HG03565 (cell line): ENCODE data around the gene ATP13A3.

ENCODE experiments used
- ATAC-seq: cut with Tn5 transposase; IDR thresholded peaks from one replicate; pipeline ENCODE4 v1.9.1; 2021; ENCODE audit warnings: mild to moderate bottlenecking, moderate library complexity; ENCODE audit not compliant: unreplicated experiment

The ATP13A3 gene

GRCh38 chr3:194396539-194396858 lies 90.3 kb downstream of the ATP13A3 start:
- no peak for ATAC-seq

DNA sequence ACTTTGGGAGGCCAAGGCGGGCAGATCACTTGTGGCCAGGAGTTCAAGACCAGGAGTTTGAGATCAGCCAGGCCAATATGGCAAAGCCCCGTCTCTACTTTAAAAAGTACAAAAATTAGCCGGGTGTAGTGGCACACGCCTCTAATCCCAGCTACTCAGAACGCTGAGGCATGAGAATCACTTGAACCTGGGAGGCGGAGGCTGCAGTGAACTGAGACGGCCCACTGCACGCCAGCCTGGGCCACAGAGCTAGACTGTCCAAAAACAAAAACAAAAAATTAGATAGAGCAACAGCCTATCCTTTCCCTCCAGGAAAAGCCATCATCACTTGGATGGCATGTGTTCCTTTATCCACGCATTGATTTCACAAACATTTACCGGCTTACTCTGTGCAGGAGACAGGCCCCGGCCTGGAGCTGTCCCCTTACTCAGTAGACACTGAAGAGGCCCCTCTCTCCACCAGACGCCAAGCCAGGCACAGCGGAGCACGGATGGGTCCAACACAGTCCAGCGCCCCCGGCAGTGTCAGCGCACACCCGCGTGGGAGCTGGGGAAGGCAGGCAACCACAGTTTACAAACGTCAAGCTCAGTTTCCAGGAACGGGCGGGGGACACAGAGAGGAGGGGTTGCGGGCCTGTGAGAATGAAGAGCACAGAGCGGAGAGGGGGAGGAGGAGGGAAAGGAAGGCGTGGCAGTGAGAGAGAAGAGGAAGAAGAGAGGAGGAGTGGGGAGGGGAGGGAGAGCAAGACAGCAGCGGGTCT lies 90.8 kb downstream of the ATP13A3 start:
- no peak for ATAC-seq

GRCh38 chr3:194395212-194395611 lies 91.6 kb downstream of the ATP13A3 start:
- no peak for ATAC-seq

GRCh38 chr3:194392576-194392975 lies 94.2 kb downstream of the ATP13A3 start:
- no peak for ATAC-seq

DNA sequence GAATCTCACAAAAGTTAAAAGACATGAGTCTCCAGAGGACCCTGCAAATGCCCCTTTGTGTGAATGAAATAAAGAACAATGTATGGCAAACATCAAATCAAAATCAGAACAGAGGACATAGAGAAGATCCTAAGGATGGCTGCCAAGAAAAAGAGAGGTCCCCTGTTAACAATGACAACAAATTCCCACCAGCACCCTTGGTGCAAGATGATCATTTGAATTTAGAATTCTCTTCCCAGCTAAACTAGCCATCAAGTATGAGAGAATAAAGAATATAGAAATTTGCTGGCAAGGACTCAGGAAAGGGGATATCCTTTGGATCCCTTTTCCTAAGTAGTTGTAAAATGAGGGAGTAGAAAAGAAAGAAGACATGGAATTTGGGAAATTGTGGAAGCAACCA lies 96.0 kb downstream of the ATP13A3 start:
- no peak for ATAC-seq

DNA sequence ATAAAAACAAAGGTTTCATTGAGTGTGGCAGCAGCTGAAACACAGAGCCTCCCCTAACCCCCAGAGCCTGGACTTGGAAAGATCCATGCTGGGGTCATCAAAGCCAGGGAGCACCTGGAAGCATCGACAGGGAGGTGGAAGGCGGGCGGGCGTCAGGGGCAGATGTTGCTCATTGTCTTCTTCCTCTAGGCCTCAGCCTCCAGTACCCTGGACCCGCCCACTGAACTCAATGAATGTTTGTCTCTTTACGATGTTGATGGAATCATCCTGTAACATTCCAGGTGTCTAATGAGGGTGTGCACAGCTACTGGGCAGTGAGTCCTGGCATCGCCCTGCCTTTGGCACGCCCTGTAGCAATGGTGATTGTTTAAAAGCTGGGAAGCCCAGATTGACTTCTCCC lies 97.5 kb downstream of the ATP13A3 start:
- ATAC-seq: no peak

- ATAC-seq: no peak
Measured at GRCh38 chr3:194387926-194388418, 98.8 kb downstream of the ATP13A3 start.

- no peak for ATAC-seq
Measured at GRCh38 chr3:194387276-194387675, 99.5 kb downstream of the ATP13A3 start.

DNA sequence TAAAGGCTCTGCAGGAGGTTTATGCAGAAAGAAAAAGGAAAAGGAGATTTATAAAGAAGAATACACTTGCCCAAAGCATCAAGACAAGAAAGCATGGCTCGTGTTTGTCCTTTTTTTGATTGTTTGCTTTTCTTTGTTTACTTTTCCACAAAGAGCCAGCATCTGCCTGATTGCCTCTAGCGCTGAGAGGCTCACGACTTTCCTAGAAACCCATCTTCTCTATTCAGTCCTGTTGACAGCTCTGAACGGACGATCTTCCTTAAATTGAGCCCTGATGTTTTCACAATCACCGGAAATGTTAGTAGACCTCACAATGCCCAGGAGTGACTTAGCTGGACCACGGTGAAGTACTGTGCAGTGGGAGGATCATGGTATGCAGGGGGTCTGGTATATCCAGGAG lies 100.2 kb downstream of the ATP13A3 start:
- ATAC-seq: no peak

GRCh38 chr3:194386066-194386465 lies 100.7 kb downstream of the ATP13A3 start:
- ATAC-seq: no peak

- ATAC-seq: no peak
Measured at GRCh38 chr3:194384569-194385001, 102.2 kb downstream of the ATP13A3 start.

DNA sequence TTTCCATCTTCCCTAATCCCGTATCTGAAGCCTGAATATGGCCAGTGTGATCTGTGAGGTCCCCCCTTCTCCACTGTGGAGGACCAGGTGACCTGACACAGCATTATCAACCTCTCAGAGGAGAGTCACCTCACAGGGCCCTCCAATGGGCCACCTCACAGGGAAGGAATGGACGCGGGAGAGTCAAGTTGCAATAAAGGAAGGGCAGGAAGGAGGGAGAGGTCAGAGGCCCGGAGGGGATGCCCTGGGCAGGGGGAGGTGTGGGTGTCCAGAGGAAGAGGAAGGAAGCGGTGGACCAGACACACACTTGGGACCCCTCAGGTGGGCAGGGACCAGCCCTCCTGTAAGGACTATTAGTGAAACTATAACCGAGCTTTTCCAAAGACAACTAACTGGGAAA lies 102.6 kb downstream of the ATP13A3 start:
- no peak for ATAC-seq

GRCh38 chr3:194383276-194383940 lies 103.4 kb downstream of the ATP13A3 start:
- ATAC-seq: no peak

- ATAC-seq: no peak
Measured at GRCh38 chr3:194382892-194383223, 103.9 kb downstream of the ATP13A3 start.

DNA sequence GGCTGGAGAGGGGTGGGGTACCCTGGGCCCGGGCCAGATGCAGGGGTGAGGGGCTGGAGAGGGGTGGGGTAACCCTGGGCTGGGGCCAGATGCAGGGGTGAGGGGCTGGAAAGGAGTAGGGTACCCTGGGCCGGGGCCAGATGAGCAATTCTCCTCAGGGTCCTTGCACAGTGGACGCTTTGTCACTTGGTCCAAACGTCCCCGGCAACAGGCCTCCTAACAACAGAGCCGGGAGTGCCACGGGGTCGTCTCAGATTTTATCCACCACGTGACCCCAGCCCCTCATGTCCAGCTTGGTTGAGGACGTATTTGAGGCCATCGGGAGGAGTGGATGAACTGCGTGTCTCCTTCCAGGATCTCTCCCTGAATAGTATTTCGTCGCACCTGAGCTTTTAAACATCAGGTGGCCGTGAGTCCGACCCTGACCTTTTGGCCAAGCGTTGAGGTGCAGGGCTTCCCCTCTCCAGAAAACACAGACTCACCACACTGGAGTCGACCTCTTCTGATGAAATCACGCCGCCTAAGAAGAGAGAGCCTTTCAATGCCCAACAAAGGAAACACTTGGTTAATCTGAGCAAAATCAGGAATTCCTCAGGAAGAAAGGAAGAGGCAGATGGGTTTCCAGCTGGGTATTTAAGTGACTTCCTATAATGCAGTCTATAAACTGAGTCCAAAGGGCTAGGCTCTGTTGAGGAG lies 104.5 kb downstream of the ATP13A3 start:
- no peak for ATAC-seq

DNA sequence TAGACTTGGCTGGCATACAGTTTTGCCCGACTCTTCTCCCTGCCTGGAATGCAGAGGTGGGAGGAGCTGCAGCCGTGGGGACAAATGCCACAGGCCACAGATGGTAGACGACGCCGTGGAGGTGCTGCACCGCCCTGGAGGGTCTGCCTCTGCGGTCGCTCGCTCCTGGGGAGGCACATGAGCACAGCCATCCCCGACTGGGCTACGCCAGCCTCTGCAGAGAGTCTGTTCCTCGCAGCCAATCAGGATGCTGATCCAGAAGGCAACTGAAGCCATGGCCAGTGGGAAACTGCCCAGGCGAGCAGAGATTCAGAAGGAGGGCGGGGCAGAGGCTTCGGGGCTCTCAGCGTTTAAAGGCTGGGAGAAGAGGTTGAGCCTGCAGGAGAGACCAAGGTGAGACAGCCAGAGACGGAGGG lies 105.3 kb downstream of the ATP13A3 start:
- no peak for ATAC-seq

DNA sequence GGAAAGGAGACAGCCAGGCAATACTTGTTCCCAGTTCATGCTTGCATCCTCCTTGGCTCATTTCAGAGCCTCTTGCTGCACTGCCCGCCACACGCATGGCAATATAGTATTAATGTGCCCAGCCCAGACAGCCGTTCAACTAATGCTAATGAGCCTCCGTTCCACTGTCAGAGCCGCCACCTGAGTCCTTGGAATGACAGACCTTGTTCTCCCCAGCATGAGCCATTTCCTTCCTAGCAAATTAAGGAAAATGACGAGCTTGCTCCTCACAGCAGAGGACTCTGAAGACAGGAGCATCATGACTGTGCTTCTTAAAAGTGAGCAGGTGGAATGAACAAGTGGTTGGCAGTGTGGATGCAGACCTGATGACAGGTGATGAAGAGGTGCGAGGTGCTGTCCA lies 106.5 kb downstream of the ATP13A3 start:
- ATAC-seq: no peak

- ATAC-seq: no peak
Measured at GRCh38 chr3:194379651-194380050, 107.2 kb downstream of the ATP13A3 start.

DNA sequence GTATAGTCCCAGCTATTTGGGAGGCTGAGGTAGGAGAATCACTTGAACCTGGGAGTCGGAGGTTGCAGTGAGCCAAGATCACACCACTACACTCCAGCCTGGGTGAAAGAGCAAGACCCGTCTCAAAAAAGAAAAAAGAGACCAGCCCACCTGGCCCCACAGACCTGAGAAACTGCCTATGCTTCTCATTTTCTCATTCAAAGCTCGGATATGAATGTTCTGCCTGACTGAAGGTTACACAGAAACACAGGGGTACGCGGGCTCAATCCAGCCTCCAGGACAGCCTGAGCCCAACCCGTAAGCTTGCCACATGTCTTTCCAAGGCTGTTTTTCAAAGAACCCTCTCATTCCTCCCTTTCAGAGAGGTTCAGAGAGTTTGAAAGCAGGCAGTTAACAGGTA lies 107.6 kb downstream of the ATP13A3 start:
- no peak for ATAC-seq

DNA sequence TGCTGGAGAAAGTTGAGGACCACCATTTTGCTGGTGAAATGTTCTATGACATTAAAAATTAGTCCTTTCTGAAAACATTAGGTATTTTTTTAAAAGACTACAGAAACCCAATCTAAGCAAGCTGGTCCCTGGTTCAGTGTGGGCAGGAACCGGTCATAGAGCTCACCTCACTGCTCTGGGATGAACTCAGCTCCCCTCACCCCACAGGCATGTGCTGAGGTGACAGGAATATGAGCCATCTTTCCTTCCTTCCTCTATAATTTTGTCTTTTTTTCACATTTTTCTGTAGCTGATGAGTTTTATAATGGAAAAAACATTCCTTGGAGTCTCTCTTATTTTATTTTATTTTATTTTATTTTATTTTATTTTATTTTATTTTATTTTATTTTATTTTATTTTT lies 109.1 kb downstream of the ATP13A3 start:
- no peak for ATAC-seq

GRCh38 chr3:194376241-194376560 lies 110.6 kb downstream of the ATP13A3 start:
- ATAC-seq: no peak
